NCI-H460 (cell line): ENCODE data around the gene RAB38. TPM values are rescaled to one million over a fixed set of nuclear protein-coding genes. Genes with fewer than 3 reads are reported as not detected.
A peak's percentile ranks its signal among the peaks of the same experiment; 100 is the strongest.

ENCODE experiments used
- DNase-seq: peaks from one replicate; pipeline ENCODE4 v3.0.0-alpha.2; 2016; ENCODE audit warnings: low read depth; ENCODE audit errors: extremely low read depth
- small RNA-seq, 2 experiments: library from RNA; depleted of rRNA; stranded (forward); fragments of <200 nt; gene quantifications; one replicate each; pipeline ENCODE3, GENCODE V24; 2014
- total RNA-seq: library from RNA; depleted of rRNA; stranded (reverse); fragments of >200 nt; shearing (Covaris generic); gene quantifications from 2 replicates; pipeline ENCODE4 v1.2.3, GENCODE V29; 2014; rRNA removed

The RAB38 gene
- total RNA-seq, 1 experiment from 2014 or later, result 6.6 TPM

DNA sequence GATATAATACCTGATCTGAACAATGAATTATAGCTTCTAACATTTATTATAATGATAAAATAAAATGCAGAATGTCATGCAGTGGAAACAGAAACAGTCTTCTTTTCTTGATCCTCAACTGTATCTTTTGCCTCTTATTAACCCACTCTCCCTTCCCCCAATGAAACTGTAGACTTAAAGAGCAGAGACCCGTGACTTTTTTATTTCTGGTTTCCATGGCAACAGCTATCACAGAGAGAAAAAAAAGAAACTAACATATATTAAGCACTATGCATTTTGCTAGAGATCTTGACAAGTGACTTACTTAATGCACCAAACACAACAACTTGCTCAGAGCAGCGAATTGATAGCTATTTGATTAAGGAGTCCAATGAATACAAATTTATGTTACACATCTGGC lies 69.3 kb downstream of the RAB38 start:
- DNase-seq, result no peak

DNA sequence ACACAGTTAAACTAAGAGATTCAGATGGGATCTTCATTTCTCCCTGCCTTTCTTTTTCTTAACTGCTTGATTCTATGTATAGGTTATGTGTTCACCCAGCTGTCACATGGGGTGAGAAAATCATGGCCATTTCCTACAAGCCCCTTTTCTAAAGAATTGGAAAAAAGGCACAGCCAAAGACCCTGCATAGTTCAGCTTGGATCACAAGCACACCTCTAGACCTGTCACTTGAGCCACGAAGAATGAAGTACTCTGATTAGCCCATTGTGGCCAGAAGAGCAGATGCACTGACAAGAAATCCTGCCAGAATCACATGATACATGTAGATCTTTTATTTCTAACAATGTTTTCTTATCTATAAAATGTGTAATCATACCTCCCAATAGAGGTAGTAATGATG lies 69.7 kb downstream of the RAB38 start:
- no peak for DNase-seq

DNA sequence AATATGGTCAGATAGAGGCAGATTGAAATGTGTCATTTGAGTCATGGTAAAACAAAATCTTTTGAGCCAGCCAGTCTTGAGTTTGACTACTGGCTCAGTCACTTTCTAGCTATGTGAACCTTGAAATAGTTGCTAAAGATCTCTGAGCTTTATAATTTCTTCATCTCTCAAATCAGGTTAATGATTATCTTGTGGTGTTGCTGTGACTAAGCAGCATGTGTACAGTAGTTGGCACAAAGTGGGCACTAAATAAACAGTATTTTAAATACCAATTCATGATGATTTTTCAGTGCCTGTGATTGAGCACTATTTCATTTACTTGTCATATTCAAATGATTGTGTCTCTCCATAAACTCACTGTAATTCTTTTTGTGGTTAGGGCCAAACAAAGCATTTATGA lies 70.8 kb downstream of the RAB38 start:
- no peak for DNase-seq

DNA sequence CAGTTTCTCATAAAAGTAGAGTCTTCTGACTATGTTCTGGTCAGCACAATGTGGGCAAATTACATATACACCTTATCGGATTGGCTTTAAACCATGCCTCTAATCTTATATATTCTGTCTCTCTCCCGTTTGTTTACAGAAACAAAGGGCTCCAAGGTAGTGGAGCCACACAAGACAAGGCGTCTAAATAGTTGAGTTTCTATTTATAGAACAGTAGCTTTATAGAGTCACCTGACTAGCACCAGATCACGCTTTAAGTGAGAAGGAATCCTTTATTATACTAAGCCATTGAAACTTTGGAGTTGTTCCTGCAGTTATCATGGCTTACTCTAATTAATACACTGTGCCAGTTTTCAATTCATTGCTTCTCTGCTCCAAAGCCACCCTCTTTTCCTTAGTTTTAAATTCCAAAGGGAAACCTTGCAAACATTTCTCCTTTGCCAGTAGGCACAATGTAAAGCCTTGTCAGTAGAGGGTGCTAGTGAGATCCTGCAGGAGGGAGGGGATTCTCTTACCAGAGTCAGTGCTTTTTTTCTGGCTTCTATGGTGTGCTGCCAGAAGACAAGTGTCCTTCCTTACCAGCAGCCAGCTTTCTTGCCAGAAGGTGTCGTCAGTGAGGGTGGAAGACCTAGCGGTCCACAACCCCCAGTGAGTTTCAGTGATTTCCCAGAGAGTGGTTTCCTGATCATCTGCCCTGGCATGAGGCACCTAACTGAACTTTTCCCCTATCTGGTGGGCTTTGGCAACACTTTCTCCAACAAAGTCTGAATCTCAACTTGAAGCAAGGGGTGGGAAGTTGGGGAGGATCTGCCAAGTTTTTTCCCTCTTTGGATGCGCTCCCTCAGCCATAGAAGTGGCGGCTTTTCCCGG lies 71.7 kb downstream of the RAB38 start:
- DNase-seq, result peak; percentile 70

DNA sequence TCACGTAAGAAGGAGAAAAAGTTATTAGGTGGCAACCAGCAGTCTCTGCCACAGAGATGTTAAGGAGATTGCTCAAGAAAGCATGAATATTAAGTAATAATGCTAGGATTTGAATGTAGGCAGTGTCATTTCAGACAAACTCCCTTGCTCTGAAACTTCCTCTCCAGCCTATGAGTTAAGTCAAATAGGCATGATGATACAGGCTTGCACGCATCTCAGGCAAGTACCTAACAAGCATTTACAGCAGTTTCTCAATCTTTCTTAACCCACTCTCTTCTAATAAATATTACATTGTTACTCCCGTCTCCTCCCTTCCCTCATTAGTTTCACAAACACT lies 72.7 kb downstream of the RAB38 start:
- no peak for DNase-seq

DNA sequence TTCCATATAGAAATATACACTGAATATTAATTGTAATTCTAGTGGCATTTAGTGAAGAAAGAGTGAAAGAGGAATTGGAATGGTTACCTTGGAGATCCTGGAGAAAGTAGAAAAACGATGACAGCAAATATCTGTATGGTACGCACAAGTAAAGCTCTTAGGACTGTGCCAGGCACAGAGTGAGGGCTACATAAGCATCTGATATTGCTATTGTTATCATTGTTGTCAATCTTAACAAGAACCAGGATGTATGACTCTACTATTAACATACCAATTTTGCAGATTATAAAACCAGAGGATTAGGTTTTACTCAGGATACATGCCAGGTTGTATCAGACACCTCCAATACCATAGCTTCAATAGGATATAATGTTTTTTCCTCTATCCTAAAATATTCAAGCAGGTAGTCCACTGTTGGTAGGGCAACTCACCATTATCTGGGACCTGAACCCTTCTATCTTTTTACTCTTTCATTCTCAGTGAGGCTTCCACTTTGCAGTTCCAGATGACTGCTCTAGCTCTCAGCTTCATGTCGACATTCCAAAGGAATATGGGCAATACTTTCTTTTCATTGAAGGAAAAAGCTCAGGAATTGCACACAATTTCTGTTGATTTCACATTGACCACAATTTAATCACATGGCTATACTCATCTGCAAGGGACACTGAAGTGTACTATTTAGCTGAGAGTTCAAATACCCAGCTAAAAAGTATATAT lies 73.2 kb downstream of the RAB38 start:
- DNase-seq, result no peak

DNA sequence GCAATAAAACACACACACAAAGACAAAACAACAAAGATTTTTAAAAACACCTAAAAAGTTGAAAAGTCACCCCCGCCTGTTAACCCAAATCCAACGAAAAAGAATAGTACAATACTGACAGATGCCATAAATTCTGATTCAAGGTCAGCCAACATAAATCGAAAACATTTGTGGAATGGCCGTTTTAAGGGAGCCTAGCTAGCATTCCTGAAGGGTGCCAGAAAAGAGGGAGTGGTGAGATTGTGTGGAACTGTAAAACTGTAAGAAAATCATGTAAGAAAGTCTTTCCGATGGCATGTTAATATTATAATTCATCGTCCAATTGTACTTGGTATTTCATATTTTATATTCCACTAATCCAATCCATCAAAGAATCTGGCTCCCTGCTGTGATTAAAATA lies 75.1 kb downstream of the RAB38 start:
- no peak for DNase-seq

DNA sequence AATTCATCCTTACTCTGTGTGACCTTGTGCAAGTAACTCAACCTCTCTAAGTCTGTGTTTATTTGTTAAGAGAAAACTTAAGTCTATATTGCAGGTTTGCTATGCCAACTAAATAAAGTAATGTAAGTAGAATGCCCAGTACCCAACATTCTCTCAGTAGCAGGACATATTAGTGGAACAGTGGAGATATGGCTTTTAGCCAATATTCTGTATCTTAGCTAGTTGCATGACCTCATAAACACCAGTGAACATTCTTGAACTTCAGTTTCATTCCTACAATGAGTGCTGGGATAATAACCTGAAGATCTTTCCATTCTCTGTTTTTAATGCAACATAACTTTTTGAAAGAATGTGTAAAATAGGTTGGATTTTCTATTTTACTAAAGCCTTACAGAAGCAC lies 77.0 kb downstream of the RAB38 start:
- no peak for DNase-seq

DNA sequence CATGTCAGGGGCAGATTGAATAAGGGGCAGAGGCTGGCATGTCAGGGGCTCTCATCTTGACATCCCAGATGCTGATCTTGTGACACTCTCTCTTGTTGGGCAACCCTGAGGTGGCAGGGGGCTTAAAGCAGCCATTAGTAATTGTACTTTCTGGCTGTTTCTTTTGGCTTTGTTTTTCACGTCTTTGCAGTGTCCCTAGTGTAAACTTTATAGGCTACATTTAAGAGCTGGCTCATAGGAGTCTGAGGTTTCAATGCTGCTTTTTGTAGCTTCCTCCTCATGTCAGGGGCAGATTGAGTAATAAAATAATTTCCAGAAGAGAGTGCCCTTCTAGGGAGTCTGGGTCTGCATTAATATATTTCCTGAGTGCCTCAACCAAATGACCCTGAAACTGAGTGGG lies 86.1 kb downstream of the RAB38 start:
- no peak for DNase-seq

DNA sequence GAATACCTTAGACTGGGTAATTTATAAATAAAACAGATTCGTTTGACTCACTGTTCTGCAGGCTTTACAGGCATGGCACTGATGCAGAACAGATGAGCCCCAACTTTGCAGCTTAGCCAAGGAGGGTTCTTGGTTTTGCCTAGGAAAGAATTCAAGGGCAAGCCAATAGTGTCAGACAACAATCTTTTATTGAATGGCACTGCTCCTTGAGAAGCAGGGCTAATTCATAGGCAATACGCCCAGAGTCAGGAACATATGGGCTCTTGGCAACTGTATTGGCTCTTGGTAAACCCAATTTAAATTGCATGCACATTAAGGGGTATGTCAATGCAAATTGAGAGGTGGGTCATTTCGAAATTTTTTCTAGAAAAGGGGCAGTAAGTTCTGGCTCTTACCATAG lies 87.9 kb downstream of the RAB38 start:
- DNase-seq, result no peak

DNA sequence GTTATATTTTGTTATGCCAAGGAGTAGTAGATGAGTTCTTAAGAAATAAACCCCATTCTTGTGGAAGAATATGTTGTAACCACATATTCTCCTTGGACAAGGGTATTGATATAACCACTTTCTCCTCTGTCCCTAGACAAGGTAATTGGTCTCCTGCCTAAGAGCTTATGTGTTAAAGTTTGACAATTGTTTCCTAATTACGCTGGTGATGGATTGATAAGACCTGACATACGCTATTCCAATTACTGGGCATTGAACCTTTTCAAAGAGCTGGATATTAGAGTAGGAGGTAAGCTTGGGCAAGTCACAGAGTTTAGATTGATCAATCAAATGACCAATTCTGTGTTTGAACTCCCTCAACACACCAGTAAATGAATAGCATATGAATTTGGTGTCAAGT lies 88.9 kb downstream of the RAB38 start:
- DNase-seq, result no peak

DNA sequence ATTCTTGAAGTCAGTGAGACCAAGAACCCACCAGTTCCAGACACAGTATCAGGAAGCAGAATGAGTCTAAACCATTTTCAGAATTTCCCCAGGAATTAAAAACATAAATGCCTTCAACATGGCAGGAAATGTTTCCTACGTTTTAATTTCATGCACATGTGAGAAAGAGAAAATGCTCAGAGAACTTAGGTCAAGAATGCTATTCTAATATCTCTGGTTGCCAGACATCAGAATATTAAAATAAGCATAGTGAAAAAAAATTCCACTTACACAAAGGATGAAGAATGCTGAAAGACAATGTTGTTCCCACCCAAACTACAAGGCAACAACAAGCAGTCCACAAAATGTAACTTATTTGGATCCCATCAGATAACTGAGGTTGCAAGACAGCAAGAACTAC lies 104.8 kb downstream of the RAB38 start:
- no peak for DNase-seq

DNA sequence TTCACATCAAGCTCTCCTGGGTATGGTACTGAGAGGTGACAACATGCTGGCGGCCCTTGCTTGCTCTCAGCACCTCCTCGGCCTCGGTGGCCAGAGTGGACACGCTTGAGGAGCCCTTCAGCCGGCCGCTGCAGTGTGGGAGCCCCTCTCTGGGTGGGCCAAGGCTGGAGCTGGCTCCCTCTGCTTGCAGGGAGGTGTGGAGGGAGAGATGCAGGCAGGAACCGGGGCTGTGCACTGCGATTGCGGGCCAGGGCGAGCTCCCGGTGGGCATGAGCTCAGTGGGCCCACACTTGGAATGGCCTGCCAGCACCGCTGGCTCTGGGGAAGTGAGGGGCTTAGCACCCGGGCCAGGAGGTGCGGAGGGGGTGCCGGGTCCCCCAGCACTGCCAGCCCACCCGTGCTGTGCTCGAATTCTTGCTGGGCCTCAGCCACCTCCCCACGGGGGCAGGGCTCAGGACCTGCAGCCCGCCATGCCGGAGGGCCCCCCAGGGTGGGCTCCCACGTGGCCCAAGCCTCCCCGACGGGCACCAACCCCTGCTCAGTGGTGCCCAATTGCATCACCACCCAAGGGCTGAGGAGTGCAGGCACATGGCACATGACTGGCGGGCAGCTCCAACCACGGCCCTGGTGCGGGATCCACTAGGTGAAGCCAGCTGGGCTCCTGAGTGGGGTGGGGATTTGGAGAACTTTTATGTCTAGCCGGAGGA lies 106.2 kb downstream of the RAB38 start:
- no peak for DNase-seq

DNA sequence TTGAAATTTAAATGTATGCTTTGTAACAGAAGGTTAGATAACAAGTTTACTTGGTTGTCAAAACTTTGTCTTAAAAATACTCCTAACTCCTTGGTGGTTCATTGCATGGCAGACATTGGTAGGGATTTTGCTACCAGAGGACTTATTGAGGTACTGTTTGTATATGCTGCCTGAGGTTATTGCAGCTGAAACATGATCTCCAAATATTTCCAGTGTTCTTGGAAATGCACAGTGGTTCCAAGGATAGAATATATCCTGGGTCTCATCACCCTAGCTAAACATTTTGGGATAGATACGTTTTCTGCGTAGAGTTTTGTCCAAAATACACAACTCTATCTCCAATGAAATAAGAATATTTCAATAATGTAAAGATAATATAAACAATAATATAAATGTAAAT lies 109.2 kb downstream of the RAB38 start:
- no peak for DNase-seq

DNA sequence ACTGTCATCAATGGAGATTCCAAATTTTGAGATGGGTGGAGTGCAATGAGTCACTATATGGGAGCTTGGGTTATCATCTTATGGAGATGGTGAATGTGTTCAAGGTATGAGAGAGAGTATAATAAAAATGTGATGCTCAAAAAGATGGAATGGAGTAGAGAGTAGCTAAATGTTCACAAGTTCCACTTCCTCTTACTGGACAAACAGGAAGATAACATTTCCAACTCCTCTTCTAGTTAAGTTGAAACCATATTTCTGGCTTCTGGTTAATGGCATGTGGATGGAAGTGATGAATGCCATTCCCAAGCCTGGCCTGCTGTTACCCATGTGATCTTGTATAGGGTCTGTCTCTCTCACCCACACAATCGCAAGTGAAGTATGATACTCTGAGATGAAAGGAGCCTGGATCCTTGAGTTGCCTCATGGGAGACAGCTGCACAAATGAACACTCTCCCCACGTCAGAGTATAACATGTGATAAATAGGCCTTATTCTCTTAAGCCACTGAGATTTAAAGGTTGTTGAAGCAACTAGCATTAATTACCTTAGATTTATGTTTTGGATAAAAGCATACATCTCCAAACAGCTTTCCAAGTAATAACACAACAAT lies 111.0 kb downstream of the RAB38 start:
- DNase-seq, result no peak

Small RNA genes lying within 50 kb of the gene (small RNA-seq; reads per million reads assigned to genes)
- gene MIR3166 (0 reads per million in 2 experiments), gene RF00019 (0 reads per million in 2 experiments)

Other genes starting within 250 kb of the RAB38 start
- gene CTSC, start 162.3 kb upstream of the RAB38 start, total RNA-seq, result 729 and 748 TPM in 2 replicates